Activated CD4-positive, alpha-beta T cell treated with anti-CD3 and anti-CD28 coated beads, Interleukin-2, amount 50 U/mL, for 16 hours (primary cell): ENCODE data around the gene TMTC3.
A peak's percentile ranks its signal among the peaks of the same experiment; 100 is the strongest.
"Not testable (repeated sequence)": the region's sequence is repeated elsewhere in the genome, so short reads cannot be mapped to it uniquely, and the experiment has no call there.

Experiments used
- DNase-seq: peaks from one replicate; pipeline ENCODE4 v3.0.0-alpha.2; 2020

Gene TMTC3

DNA sequence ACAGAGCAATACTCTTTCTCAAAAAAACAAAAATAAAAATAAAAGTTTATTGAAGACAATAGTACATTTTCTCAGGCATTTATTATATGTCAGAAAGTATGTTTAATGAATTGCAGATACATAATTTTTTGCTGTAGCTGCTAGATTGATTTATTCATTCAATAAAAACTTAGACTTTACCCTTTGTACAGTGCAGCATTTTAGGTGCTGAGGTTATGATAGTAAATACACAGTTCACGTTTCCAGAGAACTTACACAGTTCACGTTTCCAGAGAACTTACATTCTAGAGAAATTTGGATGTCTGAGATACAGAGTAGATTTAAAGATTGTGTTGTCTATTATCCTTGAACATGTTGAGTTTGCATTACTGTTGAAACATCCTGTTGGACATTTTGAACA is 25.3 kb downstream of the TMTC3 start:
- DNase-seq, result no peak

- DNase-seq, result no peak
Measured at GRCh38 chr12:88172844-88173407, 30.8 kb downstream of the TMTC3 start.

- DNase-seq, result peak; percentile 10
Measured at GRCh38 chr12:88175544-88175943, 33.4 kb downstream of the TMTC3 start.

DNA sequence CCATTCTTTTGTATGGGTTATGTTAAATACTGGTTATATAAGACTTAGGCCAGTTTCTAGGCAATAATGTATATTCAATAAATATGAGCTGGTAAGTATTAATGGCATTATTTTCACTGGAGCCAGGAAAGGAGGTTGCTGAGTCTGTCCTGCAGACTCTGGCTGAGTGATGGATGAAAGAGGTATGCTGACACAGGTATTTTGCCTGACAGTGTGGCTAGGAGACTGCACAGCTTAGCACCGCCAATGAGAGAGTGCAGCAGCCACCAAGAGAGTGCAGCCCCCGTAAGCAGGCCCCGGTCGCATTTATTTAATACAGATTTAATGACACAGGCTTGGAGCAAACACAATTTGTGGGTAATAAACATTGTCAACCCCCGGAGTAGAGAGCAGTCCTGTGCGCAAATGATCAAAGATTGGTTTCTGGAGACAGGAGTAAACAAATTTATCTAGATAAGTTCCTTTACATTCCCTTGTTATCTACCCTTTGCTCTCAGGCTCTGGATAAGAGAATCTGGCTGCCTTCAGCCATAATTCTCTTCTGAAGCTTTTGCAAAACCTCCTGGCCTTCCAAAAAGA is 37.4 kb downstream of the TMTC3 start:
- no peak for DNase-seq

DNA sequence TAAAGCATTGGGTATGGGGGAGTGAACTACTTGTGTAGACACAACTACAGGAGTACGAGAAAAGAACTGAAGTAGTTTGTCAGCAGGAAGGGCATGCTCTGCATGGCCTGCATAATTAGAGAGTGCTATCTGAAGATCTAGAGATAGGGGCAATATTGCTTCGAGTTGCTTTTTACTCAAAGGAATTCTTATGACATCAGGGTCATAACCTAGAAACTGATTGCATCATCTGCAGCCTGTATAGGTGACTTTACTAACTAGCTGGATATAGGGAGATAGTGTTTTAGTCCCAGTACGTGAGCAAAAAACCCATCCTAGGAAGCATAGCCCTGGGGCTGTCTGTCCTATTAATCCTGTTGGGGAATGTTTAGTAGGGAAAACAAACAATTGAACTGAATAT is 39.8 kb downstream of the TMTC3 start:
- DNase-seq, result no peak

DNA sequence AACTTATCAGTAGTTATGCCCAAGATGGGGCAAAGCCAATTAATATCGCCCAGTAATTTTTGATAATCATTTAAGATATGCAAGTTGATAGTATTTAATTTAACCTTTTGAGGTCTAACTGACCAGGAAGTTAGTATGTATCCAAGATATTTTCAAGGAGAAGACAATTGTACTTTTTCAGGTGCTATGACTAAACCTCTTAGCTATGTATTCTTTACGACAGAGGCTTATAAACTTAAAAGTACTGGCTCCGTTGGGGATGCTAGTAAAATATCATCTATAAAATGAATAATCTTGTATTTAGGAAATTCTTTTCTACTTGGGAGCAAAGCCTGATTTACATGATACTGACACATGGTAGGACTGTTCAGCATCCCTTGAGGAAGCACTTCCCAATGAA is 40.3 kb downstream of the TMTC3 start:
- no peak for DNase-seq

- DNase-seq, result no peak
Measured at GRCh38 chr12:88184196-88184595, 42.1 kb downstream of the TMTC3 start.

- no peak for DNase-seq
Measured at GRCh38 chr12:88185279-88185678, 43.2 kb downstream of the TMTC3 start.

GRCh38 chr12:88185988-88186387 is 43.9 kb downstream of the TMTC3 start:
- no peak for DNase-seq

DNA sequence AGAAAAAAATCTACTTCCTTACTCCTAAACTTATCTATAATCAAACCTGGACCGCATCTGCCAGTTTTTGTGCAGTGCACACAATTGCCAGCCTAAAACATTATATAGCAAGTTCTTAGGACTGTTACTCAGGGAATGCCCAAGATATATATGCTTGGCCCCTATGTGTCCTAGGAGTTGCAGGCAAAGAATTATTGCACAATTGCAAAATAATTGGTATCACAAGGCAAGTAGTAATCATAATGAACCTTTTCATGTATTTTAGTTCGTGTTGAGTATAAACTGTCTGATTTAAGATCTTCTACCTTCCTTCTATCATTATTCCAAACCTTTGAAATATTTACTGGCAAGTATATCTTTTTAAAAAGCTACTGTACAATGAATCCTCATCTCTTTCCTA is 45.5 kb downstream of the TMTC3 start:
- no peak for DNase-seq

- no peak for DNase-seq
Measured at GRCh38 chr12:88188180-88188579, 46.1 kb downstream of the TMTC3 start.

DNA sequence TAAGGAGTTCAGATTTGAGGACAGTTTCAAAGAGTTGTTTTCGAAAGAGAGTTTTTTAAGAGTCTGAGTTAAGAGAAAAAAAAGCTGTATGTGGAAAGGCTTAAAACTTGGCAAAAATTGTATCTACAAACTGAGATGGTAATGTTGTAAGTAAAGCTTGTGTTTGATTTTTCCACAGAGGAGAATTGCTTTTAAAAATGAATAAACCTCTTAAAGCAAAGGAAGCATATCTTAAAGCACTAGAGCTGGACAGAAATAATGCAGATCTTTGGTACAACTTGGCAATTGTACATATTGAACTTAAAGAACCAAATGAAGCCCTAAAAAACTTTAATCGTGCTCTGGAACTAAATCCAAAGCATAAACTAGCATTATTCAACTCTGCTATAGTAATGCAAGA is 50.3 kb downstream of the TMTC3 start:
- no peak for DNase-seq

GRCh38 chr12:88194868-88195267 is 52.8 kb downstream of the TMTC3 start:
- no peak for DNase-seq

- no peak for DNase-seq
Measured at GRCh38 chr12:88200029-88200428, 57.9 kb downstream of the TMTC3 start.

DNA sequence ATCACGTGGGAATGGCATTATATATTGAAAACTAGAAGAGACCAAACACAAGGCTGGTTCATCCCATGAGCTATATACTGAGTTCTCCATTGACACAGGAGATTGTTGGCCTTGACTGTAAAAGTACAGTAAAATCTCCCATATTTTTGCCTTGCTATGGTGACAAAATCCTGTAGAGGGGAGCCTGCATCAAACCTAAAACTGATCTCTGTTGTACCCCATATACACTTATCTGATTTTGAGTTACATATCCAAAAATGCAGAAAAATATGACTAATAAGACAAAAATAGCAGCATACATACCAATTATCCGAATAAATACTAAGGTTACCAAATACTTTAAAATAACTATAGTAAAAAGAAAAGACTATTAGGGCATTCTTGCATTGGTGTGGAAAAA is 60.4 kb downstream of the TMTC3 start:
- no peak for DNase-seq

DNA sequence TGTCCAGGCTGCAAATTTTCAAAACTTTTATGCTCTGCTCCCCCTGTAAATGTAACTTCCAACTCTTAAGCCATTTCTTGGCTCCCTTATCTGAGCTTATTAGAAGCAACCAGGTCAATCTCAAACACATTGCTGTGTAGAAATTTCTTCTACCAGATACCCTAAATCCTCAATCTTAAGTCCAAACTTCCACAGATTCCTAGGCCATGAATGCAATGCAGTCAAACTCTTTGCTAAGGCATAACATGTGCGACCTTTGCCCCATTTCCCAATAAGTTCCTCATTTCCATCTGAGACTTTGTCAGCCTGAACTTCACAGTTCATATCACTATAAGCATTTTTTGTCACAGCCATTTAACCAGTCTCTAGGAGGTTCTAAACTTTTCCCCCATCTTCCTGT is 64.5 kb downstream of the TMTC3 start:
- DNase-seq, result no peak

DNA sequence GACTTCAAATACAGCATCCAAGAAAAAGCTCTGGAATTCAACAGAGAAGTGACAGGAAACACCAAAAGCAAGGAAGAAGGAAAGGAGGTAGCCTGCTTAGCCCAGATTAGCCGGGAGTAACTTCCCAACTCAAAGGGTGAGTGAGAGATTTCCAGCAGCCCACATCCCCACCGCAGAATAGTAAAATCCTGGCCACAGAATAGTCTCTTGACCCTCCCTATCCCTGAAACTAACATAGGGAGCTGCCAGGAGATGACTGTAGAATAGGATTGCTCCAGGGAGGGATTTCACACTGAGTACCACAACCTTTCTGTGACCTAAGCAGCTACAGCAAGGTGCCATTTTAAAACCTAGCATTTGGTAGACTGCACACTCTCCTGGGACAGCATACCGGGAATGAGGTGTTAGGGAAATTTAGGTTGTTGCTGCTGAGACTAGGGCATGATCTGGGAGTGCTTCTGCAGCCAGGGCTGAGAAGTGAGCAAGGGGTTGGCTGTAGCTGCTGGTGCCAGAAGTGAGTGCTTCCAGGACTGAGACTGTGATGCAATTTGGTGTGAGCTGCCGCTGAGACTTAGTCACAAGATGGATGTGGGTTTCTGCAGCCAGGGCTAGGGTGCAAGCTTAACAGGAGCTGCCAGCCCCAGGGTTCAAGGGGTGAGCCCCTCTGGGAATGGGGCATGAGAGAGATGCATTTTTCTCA is 66.0 kb downstream of the TMTC3 start:
- DNase-seq, result no peak

DNA sequence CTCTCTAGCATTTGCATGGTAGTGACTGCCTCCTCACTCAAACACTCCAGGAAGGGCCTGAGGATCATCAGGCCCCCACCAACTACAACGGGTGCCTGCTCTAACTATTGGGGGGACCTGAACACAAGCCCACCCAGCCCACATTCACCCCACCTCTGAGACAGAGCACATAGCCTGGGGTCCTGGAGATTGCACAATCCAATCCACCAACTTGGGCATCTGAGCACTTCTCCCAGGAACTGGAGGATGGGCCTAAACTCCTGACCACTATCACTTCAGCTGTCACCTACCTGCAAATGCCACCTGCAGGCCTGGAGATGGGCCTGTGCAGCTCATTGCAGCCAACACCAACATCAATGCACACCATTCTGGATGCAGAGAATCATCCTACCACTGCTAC is 66.6 kb downstream of the TMTC3 start:
- no peak for DNase-seq

GRCh38 chr12:88210311-88210710 is 68.2 kb downstream of the TMTC3 start:
- not testable (repeated sequence) for DNase-seq

DNA sequence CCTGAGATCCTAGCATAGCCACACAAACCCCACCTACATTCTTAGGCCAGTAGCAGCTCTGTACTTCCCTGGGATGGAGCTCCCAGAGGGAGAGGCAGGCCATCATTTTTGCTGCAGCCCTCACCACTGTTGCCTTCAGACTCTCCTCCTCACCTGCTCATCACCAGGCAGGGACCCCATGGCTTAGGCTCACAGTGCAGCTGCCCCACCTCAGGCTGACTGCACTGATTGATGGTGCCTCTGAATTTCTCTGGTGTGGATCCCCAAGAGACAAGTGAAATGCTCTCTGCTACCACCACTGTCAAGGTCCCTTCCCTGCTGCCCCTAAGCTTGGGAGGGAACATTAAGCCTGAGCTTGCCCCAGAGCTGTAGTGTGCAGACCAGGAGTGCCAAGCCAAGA is 76.2 kb downstream of the TMTC3 start:
- DNase-seq, result no peak

GRCh38 chr12:88219861-88220260 is 77.8 kb downstream of the TMTC3 start:
- no peak for DNase-seq

GRCh38 chr12:88223519-88223918 is 81.4 kb downstream of the TMTC3 start:
- DNase-seq, result no peak

GRCh38 chr12:88225776-88226175 is 83.7 kb downstream of the TMTC3 start:
- no peak for DNase-seq

DNA sequence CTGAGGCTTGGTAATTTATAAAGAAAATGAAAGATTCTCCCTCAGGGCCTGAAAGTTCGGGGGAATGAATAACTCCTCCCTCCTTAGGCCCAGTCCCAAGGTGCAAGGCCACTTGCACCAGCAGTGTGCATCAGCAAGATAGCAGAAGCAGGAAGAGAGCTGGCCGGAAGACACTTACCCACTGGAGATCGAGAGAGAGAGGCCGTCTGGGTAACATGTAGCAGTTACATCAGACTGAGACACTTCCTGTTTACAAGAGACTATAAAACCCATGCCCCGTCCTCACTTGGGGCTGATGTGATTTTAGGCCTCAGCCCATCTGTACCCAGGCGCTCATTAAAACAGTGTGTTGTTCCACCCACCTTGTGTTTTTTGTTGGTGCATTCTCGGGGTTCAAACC is 85.2 kb downstream of the TMTC3 start:
- DNase-seq, result no peak

- no peak for DNase-seq
Measured at GRCh38 chr12:88227871-88228270, 85.8 kb downstream of the TMTC3 start.
